OCI-LY7 (cell line): ENCODE data around the gene MRPL33. TPM values are rescaled to one million over a fixed set of nuclear protein-coding genes. Genes with fewer than 3 reads are reported as not detected.

ENCODE experiments used
- BruUV-seq: library from RNA; stranded (reverse); fragments of 400-500 nt; replicated peaks from 2 replicates; lab custom pipeline; 2021; lab: Mats Ljungman, UMichigan
- CTCF ChIA-PET: fragments of 300-600 bp; sonication (Branson Sonifier 250); formaldehyde crosslinking; loops from one replicate; lab custom pipeline; 2022; ENCODE audit warnings: antibody characterized with exemption; ENCODE audit not compliant: unreplicated experiment; lab: Charles Lee
- POLR2A ChIA-PET: fragments of 300-600 bp; sonication (Branson Sonifier 250); formaldehyde crosslinking; loops from one replicate; lab custom pipeline; 2022; ENCODE audit warnings: antibody characterized with exemption; lab: Charles Lee
- DNase-seq: peaks from one replicate; pipeline ENCODE4 v3.0.0-alpha.2; 2015; ENCODE audit warnings: low spot score
- H2AFZ ChIP-seq: fragments of 200-600 bp; sonication (generic), shearing (Covaris generic); 2 replicates; pipeline ENCODE4 v1.6.1; 2014; ENCODE audit warnings: mild to moderate bottlenecking, antibody characterized with exemption, low read length, moderate library complexity
- H3K27ac ChIP-seq: fragments of 200-600 bp; sonication (generic); 2 replicates; pipeline ENCODE4 v1.5.1; 2014; ENCODE audit warnings: mixed run types, low read depth, mild to moderate bottlenecking, moderate library complexity, low read length, inconsistent platforms; ENCODE audit not compliant: poor library complexity, severe bottlenecking
- H3K36me3 ChIP-seq: fragments of 200-600 bp; sonication (generic); 2 replicates; pipeline ENCODE4 v1.6.1; 2014; ENCODE audit warnings: mild to moderate bottlenecking, antibody characterized with exemption, low read length, moderate library complexity, mixed read lengths; ENCODE audit not compliant: insufficient read depth
- H3K4me1 ChIP-seq: fragments of 200-600 bp; sonication (generic); 2 replicates; pipeline ENCODE4 v1.5.1; 2014; ENCODE audit warnings: mild to moderate bottlenecking, low read length; ENCODE audit not compliant: insufficient read depth, poor library complexity, severe bottlenecking
- H3K4me2 ChIP-seq: fragments of 200-600 bp; sonication (generic); 2 replicates; pipeline ENCODE4 v1.6.1; 2014; ENCODE audit warnings: mild to moderate bottlenecking, low read length
- H3K4me3 ChIP-seq: fragments of 200-600 bp; sonication (generic); 2 replicates; pipeline ENCODE4 v1.5.1; 2014; ENCODE audit warnings: mild to moderate bottlenecking, low read depth, low read length; ENCODE audit not compliant: poor library complexity, severe bottlenecking
- H3K79me2 ChIP-seq: fragments of 200-600 bp; sonication (generic); 2 replicates; pipeline ENCODE4 v1.6.1; 2016; ENCODE audit warnings: low read depth, mild to moderate bottlenecking, low read length, moderate library complexity, mixed read lengths; ENCODE audit not compliant: insufficient read depth
- H3K9me2 ChIP-seq: fragments of 200-600 bp; sonication (generic); 2 replicates; pipeline ENCODE4 v1.6.1; 2016; ENCODE audit warnings: mild to moderate bottlenecking, low read length, mixed read lengths; ENCODE audit not compliant: insufficient read depth
- H3K9me3 ChIP-seq: fragments of 200-600 bp; sonication (generic); 2 replicates; pipeline ENCODE4 v1.6.1; 2014; ENCODE audit warnings: mild to moderate bottlenecking, mixed run types, low read length, mixed read lengths
- H4K20me1 ChIP-seq: fragments of 200-600 bp; sonication (generic); 2 replicates; pipeline ENCODE4 v1.6.1; 2014; ENCODE audit warnings: mild to moderate bottlenecking, antibody characterized with exemption, low read length, moderate library complexity, mixed read lengths; ENCODE audit not compliant: insufficient read depth
- EZH2phosphoT487 ChIP-seq: fragments of 200-600 bp; sonication (generic); IDR thresholded peaks from 2 replicates; pipeline ENCODE4 v1.6.1; 2018; ENCODE audit warnings: low read depth, borderline replicate concordance, mild to moderate bottlenecking, mixed run types, antibody characterized with exemption, low read length, moderate library complexity, mixed read lengths
- intact Hi-C: fragments of 100-400 bp; cut with micrococcal nuclease; formaldehyde crosslinking; loops from one replicate; pipeline ENCODE4 v1.10.0; 2022; ENCODE audit not compliant: unreplicated experiment
- total RNA-seq, 2 experiments: library from RNA; depleted of rRNA in 1 of 2; stranded (reverse); fragments of >200 nt in 1 of 2; shearing (Covaris generic) in 1 of 2; gene quantifications; 2 replicates each; pipeline ENCODE4 v1.2.3, GENCODE V29; 2014 to 2022
- TF ChIP-seq, protein P1 (sequence below): fragments of 200-600 bp; sonication (generic); conservative IDR thresholded peaks from 2 replicates; pipeline ENCODE4 v1.5.1; 2014; ENCODE audit warnings: mild to moderate bottlenecking, antibody characterized with exemption, low read length, moderate library complexity, mixed read lengths

Gene MRPL33
- total RNA-seq, 2 experiments from 2014 or later: 43.8 to 51.2 TPM

DNA sequence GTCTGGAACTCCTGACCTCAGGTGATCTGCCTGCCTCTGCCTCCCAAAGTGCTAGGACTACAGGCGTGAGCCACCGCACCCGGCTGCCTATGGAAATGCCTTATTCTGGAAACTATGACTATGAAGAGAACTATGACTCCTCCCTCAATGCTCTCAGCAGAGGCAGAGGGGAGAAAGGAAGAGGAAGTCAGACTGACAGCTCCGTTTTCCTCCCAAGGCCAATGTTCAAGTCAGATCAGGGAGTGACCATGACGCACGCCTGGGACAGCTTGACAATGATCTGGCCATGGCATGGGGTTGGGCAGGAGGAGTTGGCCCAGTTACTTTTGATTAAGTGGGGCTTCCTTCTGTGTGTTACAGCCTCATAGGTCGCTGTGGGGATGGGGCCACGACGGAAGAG lies 44.3 kb upstream of the MRPL33 start:
- H3K9me3 ChIP-seq: no peaks in the 10 kb centered on the region
- ChIA-PET POLR2A (interaction anchor here (0.6 kb wide), 1 partner anchor 197 kb away, joined by 3 read pairs; no protein-coding TSS in a partner anchor), CTCF (no interaction called here)
- intact Hi-C loops: no loop called here
- DNase-seq: no peak
- H3K36me3 ChIP-seq: no peaks in the 10 kb centered on the region
- H3K4me3 ChIP-seq: no peak overlapping the region
- H2AFZ ChIP-seq: no peak overlapping the region
- peaks cover 5% of the 10 kb centered on the region for H3K4me1 ChIP-seq
- H3K9me2 ChIP-seq: no peaks in the 10 kb centered on the region
- no peaks in the 10 kb centered on the region for H3K79me2 ChIP-seq
- BruUV-seq: no TSS peak
- H4K20me1 ChIP-seq: no peaks in the 10 kb centered on the region
- TF ChIP-seq, protein P1, sequence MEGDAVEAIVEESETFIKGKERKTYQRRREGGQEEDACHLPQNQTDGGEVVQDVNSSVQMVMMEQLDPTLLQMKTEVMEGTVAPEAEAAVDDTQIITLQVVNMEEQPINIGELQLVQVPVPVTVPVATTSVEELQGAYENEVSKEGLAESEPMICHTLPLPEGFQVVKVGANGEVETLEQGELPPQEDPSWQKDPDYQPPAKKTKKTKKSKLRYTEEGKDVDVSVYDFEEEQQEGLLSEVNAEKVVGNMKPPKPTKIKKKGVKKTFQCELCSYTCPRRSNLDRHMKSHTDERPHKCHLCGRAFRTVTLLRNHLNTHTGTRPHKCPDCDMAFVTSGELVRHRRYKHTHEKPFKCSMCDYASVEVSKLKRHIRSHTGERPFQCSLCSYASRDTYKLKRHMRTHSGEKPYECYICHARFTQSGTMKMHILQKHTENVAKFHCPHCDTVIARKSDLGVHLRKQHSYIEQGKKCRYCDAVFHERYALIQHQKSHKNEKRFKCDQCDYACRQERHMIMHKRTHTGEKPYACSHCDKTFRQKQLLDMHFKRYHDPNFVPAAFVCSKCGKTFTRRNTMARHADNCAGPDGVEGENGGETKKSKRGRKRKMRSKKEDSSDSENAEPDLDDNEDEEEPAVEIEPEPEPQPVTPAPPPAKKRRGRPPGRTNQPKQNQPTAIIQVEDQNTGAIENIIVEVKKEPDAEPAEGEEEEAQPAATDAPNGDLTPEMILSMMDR: no peak
- no peak for TF ChIP-seq EZH2phosphoT487
- no peak overlapping the region for H3K4me2 ChIP-seq
- no peak overlapping the region for H3K27ac ChIP-seq

DNA sequence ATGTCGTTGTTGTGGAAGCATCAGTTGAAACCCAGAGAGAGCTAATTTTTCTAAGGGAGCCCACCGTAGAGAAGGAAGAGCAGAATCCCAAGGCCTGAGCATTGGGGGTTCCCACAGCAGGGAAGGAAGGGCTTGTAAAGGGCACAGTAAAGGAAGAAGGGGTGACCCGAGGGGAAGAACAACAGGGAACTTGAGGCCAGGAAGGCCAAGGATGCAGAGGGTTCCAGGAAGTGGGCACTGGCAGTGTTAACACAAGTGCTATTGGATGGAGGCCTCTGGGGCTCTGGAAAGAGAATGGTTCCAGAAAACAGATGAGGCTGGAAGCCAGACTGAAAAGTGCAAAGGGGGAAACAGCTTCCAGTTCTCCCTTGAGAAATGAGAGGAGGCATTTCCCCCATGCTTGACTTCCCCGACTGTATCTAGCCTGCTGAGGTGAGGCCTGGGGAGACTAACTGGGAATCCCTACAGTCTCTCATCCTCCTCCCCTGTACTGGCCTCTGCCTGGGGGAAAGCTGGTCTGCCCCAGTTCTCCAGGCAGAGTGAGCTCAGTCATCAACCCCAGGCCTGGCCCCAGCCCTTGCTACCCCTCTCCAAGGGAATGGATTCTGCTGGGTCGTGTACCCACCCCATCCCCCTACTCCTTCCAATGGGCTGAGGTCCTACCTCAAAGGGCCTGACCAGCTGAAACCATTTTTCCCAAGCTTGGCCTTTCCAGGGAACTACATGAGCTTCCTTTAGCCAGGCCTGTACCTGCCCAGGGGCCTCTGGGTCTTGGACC lies 43.2 kb upstream of the MRPL33 start:
- ChIA-PET CTCF (no interaction called here), POLR2A (interaction anchor here (0.5 to 0.6 kb wide), 2 partner anchors 196 to 1676 kb away, joined by 3 to 6 read pairs; no protein-coding TSS in a partner anchor)
- no TSS peak for BruUV-seq
- no peak for DNase-seq
- Histone ChIP-seq H3K4me2 (no peak overlapping the region), H3K9me3 (no peaks in the 10 kb centered on the region), H3K36me3 (no peaks in the 10 kb centered on the region), H3K27ac (no peak overlapping the region), H3K4me1 (peaks cover 5% of the 10 kb centered on the region), H3K79me2 (no peaks in the 10 kb centered on the region), H3K4me3 (no peak overlapping the region), H4K20me1 (no peaks in the 10 kb centered on the region), H3K9me2 (no peaks in the 10 kb centered on the region), H2AFZ (no peak overlapping the region)
- TF ChIP-seq, protein P1: no peak
- no peak for TF ChIP-seq EZH2phosphoT487
- intact Hi-C loops: no loop called here

DNA sequence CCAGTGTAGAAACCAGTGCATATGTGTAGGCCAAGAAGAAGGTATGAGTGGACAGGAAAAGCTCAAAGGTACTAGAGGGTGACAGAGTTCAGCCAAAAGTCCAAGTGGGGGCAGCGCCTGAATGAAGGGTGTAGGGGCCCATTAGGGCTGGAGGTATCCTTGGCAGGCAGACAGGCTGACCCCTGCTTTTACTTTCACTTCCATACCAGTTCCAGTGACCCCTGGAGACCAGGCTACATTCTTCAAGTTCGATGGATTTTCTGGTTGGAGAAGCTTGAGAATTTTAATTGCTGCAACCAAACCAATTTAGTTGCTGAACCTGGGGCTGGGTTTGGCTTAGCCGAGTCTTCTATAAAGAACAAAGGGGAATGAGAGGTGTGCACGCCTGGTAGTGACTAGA lies 42.3 kb upstream of the MRPL33 start:
- POLR2A ChIA-PET: interaction anchor here (0.6 kb wide), 1 partner anchor 184 kb away, joined by 3 read pairs; no protein-coding TSS in a partner anchor
- Histone ChIP-seq H3K9me2 (no peaks in the 10 kb centered on the region), H3K36me3 (no peaks in the 10 kb centered on the region), H3K4me2 (no peak overlapping the region), H3K9me3 (no peaks in the 10 kb centered on the region), H3K4me1 (peaks cover 5% of the 10 kb centered on the region), H3K4me3 (no peak overlapping the region), H3K79me2 (no peaks in the 10 kb centered on the region), H4K20me1 (no peaks in the 10 kb centered on the region), H2AFZ (no peak overlapping the region), H3K27ac (no peak overlapping the region)
- DNase-seq: no peak
- TF ChIP-seq EZH2phosphoT487: no peak
- TF ChIP-seq, protein P1: no peak
- CTCF ChIA-PET: no interaction called here
- intact Hi-C loops: no loop called here
- no TSS peak for BruUV-seq
